Endothelial cell (in vitro differentiated cells): ENCODE results near the gene R3HDM4. TPM values are rescaled to one million over a fixed set of nuclear protein-coding genes. Genes with fewer than 3 reads are reported as not detected.

ENCODE experiments used
- DNase-seq: peaks from one replicate; pipeline ENCODE4 v3.0.0; 2021; ENCODE audit warnings: low spot score
- H3K27ac Mint-ChIP-seq: one replicate; pipeline ENCODE4 v1.8.0; 2021; ENCODE audit warnings: mixed read lengths, inconsistent platforms; ENCODE audit not compliant: unreplicated experiment
- H3K27me3 Mint-ChIP-seq: one replicate; pipeline ENCODE4 v1.8.0; 2021; ENCODE audit warnings: mild to moderate bottlenecking, moderate library complexity, mixed read lengths, inconsistent platforms; ENCODE audit not compliant: unreplicated experiment
- H3K36me3 Mint-ChIP-seq: one replicate; pipeline ENCODE4 v1.8.0; 2021; ENCODE audit warnings: mild to moderate bottlenecking, low read depth, mixed read lengths, inconsistent platforms; ENCODE audit not compliant: unreplicated experiment
- H3K4me1 Mint-ChIP-seq: one replicate; pipeline ENCODE4 v1.8.0; 2021; ENCODE audit warnings: mild to moderate bottlenecking, mixed read lengths, inconsistent platforms; ENCODE audit not compliant: unreplicated experiment
- H3K4me3 Mint-ChIP-seq: one replicate; pipeline ENCODE4 v1.8.0; 2021; ENCODE audit warnings: mild to moderate bottlenecking, mixed read lengths, inconsistent platforms; ENCODE audit not compliant: unreplicated experiment
- H3K9me3 Mint-ChIP-seq: one replicate; pipeline ENCODE4 v1.8.0; 2021; ENCODE audit warnings: mixed read lengths, inconsistent platforms; ENCODE audit not compliant: unreplicated experiment
- CTCF ChIP-seq: fragments of 200-600 bp; sonication (generic); IDR thresholded peaks from one replicate; pipeline ENCODE4 v1.5.0; 2021; ENCODE audit warnings: antibody characterized with exemption; ENCODE audit not compliant: unreplicated experiment
- total RNA-seq: library from RNA; stranded (reverse); fragmentation: NEBNext Ultra II Directional; extraction: Animal tissue kit (Norgen Biotek cat#: 25700); gene quantifications from one replicate; pipeline ENCODE4 v1.2.1, GENCODE V29; 2021; ENCODE audit not compliant: unreplicated experiment

R3HDM4 gene
- total RNA-seq, 1 donor from 2014 or later = 40.6 TPM

GRCh38 chr19:876780-877314 lies 36.2 kb downstream of the R3HDM4 start:
- H3K27me3 Mint-ChIP-seq = peaks cover 20% of the 10 kb centered on the region

GRCh38 chr19:876089-876488 lies 36.9 kb downstream of the R3HDM4 start:
- no peak for TF ChIP-seq CTCF
- DNase-seq = no peak
- no peaks in the 10 kb centered on the region for H3K4me1 Mint-ChIP-seq
- H3K27ac Mint-ChIP-seq = no peak overlapping the region
- H3K9me3 Mint-ChIP-seq = no peaks in the 10 kb centered on the region
- no peak overlapping the region for H3K4me3 Mint-ChIP-seq
- peaks cover 18% of the 10 kb centered on the region for H3K36me3 Mint-ChIP-seq
- H3K27me3 Mint-ChIP-seq = peaks cover 19% of the 10 kb centered on the region

More at GRCh38 chr19:876780-877314, 36.2 kb downstream of the R3HDM4 start:
- no peak for TF ChIP-seq CTCF
- H3K36me3 Mint-ChIP-seq = peaks cover 22% of the 10 kb centered on the region
- no peak overlapping the region for H3K4me3 Mint-ChIP-seq
- H3K9me3 Mint-ChIP-seq = no peaks in the 10 kb centered on the region
- H3K4me1 Mint-ChIP-seq = no peaks in the 10 kb centered on the region
- DNase-seq = no peak
- H3K27ac Mint-ChIP-seq = no peak overlapping the region

- Mint-ChIP-seq H3K4me3 (peak overlapping the region; percentile 31), H3K27ac (no peak overlapping the region), H3K4me1 (no peaks in the 10 kb centered on the region), H3K9me3 (no peaks in the 10 kb centered on the region), H3K36me3 (peaks cover 15% of the 10 kb centered on the region), H3K27me3 (peaks cover 17% of the 10 kb centered on the region)
- no peak for TF ChIP-seq CTCF
- DNase-seq = no peak
These were observed 37.6 kb downstream of the R3HDM4 start for GRCh38 chr19:875265-875879.

- Mint-ChIP-seq H3K27me3 (peaks cover 14% of the 10 kb centered on the region), H3K4me3 (no peak overlapping the region), H3K27ac (no peak overlapping the region), H3K9me3 (no peaks in the 10 kb centered on the region), H3K36me3 (peaks cover 11% of the 10 kb centered on the region), H3K4me1 (no peaks in the 10 kb centered on the region)
- TF ChIP-seq CTCF = no peak
- no peak for DNase-seq
These were observed 39.4 kb downstream of the R3HDM4 start for GRCh38 chr19:873561-874041.

- H3K36me3 Mint-ChIP-seq = peaks cover 11% of the 10 kb centered on the region
- no peak overlapping the region for H3K27ac Mint-ChIP-seq
- peaks cover 14% of the 10 kb centered on the region for H3K27me3 Mint-ChIP-seq
- no peak overlapping the region for H3K4me3 Mint-ChIP-seq
- H3K4me1 Mint-ChIP-seq = no peaks in the 10 kb centered on the region
- no peak for TF ChIP-seq CTCF
- DNase-seq = no peak
- no peaks in the 10 kb centered on the region for H3K9me3 Mint-ChIP-seq
These were observed 39.9 kb downstream of the R3HDM4 start for GRCh38 chr19:873084-873483.
